GM19023 (cell line): ENCODE results near the gene STON2.
A peak's percentile ranks its signal among the peaks of the same experiment; 100 is the strongest.

Experiments
- ATAC-seq: cut with Tn5 transposase; IDR thresholded peaks from one replicate; pipeline ENCODE4 v1.9.1; 2021; ENCODE audit warnings: mild to moderate bottlenecking, moderate library complexity; ENCODE audit not compliant: unreplicated experiment

The STON2 gene

GRCh38 chr14:81305743-81306142, 94.4 kb downstream of the STON2 start:
- no peak for ATAC-seq

- ATAC-seq, result no peak
Measured at GRCh38 chr14:81305065-81305464, 95.1 kb downstream of the STON2 start.

- ATAC-seq, result peak; percentile 98
Measured at GRCh38 chr14:81303258-81303935, 96.7 kb downstream of the STON2 start.

- no peak for ATAC-seq
Measured at GRCh38 chr14:81302638-81303037, 97.5 kb downstream of the STON2 start.

- no peak for ATAC-seq
Measured at GRCh38 chr14:81301813-81302212, 98.3 kb downstream of the STON2 start.

- ATAC-seq, result no peak
Measured at GRCh38 chr14:81301371-81301770, 98.8 kb downstream of the STON2 start.

GRCh38 chr14:81298911-81299310, 101.2 kb downstream of the STON2 start:
- no peak for ATAC-seq

- no peak for ATAC-seq
Measured at GRCh38 chr14:81298122-81298521, 102.0 kb downstream of the STON2 start.

- no peak for ATAC-seq
Measured at GRCh38 chr14:81295958-81296923, 103.9 kb downstream of the STON2 start.

- ATAC-seq, result no peak
Measured at GRCh38 chr14:81289516-81289915, 110.6 kb downstream of the STON2 start.

GRCh38 chr14:81286574-81287370, 113.4 kb downstream of the STON2 start:
- no peak for ATAC-seq

- no peak for ATAC-seq
Measured at GRCh38 chr14:81285245-81285644, 114.9 kb downstream of the STON2 start.

GRCh38 chr14:81281332-81281731, 118.8 kb downstream of the STON2 start:
- ATAC-seq, result no peak

- no peak for ATAC-seq
Measured at GRCh38 chr14:81280136-81280791, 119.9 kb downstream of the STON2 start.

- no peak for ATAC-seq
Measured at GRCh38 chr14:81277096-81277495, 123.0 kb downstream of the STON2 start.

- peak; percentile 70 for ATAC-seq
Measured at GRCh38 chr14:81276073-81277069, 123.8 kb downstream of the STON2 start.

- no peak for ATAC-seq
Measured at GRCh38 chr14:81275305-81276072, 124.6 kb downstream of the STON2 start.

GRCh38 chr14:81273961-81274575, 126.1 kb downstream of the STON2 start:
- no peak for ATAC-seq
